CD4-positive, alpha-beta T cell treated with Interleukin-4 for 4 hours (primary cell): ENCODE results near the gene STPG3.

Experiments used
- DNase-seq: peaks from one replicate; pipeline ENCODE4 v3.0.0-alpha.2; 2020

STPG3 gene

DNA sequence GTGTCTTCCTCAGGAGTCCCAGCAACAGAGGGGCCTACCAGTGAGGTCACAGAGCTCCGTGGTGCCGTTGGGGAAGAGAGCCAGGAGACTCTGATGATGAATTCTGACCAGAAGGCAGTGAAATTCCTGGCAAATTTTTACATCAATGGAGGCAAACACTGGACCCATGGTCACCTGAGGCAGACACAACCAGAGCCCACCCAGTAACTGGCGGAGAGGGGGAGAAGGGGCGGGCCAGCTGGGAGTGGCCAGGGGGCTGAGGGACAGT is at the start of gene STPG3:
Gene STPG3 (plus strand): TSS at position 93 of the 268 bp plus-strand sequence. CDS start 1 bp downstream, at position 94.
- no peak for DNase-seq

DNA sequence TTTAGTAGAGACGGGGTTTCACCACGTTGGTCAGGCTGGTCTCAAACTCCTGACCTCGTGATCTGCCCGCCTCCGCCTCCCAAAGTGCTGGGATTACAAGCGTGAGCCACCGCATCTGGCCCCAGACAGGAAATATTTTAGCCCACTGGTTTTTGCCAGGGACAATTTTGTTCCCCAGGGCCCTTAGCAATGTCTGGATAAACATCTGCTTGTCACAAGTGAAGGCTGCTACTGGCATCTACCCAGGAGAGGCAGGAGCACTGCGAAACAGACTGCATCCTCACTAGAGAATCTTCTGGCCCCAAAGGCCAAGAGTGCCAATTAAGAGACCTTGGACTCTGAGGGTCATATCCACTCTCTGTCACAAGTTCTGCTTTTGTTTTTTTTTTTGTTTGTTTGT is 48.1 kb upstream of the STPG3 start:
- DNase-seq = no peak

DNA sequence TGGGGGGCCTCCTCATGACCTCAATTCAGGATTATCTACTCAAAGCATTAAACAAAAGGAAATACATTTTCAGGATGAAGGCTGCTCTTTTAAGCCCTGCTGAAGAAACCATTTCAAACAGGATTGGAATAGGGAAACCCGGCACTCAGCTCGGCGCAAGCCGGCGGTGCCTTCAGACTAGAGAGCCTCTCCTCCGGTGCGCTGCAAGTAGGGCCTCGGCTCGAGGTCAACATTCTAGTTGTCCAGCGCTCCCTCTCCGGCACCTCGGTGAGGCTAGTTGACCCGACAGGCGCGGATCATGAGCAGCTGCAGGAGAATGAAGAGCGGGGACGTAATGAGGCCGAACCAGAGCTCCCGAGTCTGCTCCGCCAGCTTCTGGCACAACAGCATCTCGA is 46.4 kb upstream of the STPG3 start:
- no peak for DNase-seq

DNA sequence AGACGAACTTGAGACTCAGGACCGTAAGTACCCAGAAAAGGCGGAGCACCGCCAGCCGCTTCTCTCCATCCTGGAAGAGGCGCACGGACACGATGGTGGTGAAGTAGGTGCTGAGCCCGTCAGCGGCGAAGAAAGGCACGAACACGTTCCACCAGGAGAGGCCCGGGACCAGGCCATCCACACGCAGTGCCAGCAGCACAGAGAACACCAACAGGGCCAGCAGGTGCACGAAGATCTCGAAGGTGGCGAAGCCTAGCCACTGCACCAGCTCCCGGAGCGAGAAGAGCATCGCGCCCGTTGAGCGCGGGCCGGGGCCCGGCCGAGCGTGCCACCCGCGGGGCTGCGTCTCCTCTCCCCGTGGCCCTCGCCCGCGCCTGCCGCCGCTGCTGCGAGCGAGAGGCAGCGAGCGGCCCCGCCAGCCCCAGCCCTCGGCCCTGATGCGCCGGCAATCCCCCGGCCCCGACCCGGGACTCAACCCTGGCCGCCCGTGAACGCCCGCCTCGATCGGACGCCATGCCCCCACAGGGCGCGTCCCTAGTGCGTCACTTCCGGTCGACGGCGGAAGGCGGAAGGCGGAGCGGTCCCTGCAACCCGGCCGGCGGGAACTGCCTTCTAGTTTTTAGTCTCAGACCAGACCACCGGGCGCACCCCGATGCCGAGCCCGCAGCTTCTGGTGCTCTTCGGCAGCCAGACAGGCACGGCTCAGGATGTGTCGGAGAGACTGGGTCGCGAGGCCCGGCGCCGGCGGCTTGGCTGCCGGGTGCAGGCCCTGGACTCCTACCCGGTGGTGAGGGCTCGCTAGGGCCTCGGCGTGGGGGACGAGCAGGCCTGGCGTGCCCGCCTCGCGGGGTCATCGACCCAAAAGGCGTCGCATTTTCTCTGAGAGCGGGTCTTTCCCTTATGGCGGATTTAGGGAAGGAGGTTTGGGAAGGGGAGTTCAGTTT is 45.7 kb upstream of the STPG3 start, which contains the start of the genes NDOR1 and TMEM203:
Gene NDOR1 (plus strand): TSS at position 575 of the 944 bp plus-strand sequence. CDS start 78 bp downstream, at position 653.
Gene TMEM203 (minus strand): TSS at position 523 of the 944 bp plus-strand sequence. CDS start 234 bp downstream, at position 289.
- DNase-seq = peak; percentile 87

DNA sequence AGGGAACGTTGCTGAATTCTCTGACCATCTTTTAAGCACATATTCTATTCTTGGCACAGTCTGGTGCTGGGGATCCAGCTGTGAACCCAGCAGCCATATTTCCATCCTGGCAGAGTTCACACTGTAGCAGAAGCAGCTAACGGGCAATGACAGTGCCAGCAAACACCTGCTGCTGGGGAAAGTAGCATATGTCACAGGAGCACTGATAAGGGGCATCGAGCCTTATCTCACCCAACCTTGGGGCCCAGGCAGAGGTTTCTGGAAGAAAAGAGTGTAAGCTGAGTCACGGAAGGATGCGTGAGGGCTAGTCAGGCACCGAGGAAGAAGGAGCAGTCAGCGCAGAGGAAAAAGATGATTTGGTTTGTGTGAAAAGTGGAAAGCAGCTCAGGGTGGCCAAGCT is 44.5 kb upstream of the STPG3 start:
- DNase-seq = no peak

DNA sequence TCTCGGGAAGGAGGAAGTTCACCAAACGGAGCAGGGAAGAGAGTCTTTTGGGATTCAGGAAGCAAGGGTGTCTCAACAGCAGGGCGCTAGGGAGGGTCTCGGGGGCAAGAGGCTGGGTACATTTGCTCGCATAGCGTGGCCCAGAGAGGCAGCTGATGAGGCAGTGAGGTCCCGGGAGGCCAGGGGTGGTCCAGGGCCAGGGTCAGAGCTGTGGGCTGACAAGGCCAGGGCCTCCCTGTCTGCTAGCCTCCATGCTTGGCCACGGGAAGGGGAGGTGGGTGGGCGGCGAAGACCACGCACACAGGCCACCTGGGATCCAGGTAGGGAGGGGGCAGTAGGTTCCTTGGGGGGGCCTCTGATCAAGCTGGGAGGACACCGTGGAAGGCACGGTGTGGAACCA is 39.6 kb upstream of the STPG3 start:
- no peak for DNase-seq

DNA sequence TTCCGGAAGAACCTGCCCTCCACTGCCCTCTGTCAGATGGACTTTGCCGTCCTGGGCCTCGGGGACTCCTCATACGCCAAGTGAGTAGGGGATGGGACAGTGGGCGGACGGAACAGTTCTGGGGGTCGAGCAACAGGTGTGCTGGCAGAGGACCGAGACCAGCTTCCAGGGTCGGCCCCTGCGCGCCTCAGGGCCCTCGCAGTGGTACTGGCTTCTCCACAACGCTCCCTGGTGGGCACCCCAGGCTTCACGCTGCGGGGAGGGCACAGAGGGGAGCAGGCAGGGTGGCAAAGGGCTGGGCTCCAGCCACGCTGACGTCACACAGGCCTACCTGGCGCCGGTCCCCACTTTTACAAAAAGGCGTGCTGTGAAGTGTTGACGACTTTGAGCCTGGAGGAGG is 38.6 kb upstream of the STPG3 start:
- DNase-seq = no peak

DNA sequence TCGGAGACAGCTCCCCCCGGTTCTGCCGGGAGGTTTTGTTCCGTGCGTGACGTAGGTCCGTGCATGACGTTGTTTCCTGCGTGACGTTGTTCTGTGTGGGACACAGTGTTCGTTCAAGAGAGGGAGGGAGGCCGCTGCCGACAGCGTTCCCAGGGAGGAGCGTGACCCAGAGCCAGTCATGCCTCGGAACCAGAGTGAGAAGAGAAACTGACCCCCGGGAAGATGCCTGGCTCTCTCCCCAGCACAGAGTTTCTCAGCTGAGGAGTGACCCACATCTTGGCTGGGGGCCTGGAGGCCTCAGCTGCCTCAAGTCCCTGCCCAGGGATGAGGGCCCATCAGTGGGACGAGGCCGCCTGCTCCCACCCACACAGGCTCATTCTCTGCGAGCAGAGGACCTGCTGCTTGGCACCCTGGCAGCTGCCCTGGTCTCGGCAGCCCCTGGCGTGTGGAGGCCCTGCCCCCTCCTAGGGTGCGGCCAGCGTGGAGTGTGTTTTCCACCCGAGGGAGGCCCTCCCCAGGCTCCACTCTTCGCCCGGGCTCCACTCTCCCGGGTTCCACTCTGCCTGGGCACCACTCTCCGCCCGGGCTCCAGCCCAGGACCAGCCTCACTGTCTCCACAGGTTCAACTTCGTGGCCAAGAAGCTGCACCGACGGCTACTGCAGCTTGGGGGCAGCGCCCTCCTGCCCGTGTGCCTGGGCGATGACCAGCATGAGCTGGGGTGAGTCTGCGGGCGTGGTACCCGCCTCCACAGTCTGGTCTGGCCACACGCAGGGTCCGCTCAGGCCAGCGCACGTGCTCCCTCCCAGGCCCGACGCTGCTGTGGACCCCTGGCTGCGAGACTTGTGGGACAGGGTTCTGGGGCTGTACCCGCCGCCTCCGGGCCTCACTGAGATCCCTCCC is 37.7 kb upstream of the STPG3 start:
- no peak for DNase-seq

DNA sequence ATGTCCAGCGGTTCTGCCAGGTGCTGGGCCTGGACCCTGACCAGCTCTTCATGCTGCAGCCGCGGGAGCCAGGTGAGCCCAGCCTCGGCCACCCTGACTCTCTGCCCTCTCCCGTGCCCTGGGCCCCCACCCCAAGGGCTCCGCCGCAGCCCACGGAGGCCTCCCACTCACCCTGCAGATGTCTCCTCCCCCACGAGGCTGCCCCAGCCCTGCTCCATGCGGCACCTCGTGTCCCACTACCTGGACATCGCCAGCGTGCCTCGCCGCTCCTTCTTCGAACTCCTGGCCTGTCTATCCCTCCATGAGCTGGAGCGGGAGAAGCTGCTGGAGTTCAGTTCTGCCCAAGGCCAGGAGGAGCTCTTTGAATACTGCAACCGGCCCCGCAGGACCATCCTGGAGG is 36.5 kb upstream of the STPG3 start:
- DNase-seq = no peak

DNA sequence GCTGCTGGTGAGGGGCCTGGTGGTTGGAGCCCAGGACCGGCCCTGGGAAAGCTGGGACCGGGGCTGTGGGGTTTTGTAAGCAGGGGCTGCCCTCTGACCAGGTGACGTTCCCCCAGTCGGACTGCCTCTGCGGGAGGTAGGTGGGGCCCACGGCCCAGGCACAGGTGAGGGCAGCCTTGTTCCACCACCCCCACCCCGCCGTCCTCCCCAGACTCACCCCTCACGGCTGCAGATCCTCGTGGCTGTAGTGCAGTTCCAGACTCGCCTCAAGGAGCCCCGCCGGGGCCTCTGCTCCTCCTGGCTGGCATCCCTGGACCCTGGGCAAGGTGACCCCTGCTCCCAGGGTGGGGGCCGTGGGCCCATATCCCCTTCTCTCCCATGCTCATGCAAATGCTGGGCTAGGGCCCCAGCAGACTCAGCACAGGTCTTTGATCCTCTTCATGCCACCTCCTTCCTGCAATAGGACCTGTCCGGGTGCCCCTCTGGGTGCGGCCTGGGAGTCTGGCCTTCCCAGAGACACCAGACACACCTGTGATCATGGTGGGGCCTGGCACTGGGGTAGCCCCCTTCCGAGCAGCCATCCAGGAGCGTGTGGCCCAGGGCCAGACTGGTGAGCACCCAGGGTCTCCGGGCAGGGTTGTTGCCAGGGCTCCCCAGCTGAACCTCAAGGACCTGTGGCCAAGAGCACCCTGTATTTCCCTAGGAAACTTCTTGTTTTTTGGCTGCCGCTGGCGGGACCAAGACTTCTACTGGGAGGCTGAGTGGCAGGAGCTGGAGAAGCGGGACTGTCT is 35.7 kb upstream of the STPG3 start:
- no peak for DNase-seq

DNA sequence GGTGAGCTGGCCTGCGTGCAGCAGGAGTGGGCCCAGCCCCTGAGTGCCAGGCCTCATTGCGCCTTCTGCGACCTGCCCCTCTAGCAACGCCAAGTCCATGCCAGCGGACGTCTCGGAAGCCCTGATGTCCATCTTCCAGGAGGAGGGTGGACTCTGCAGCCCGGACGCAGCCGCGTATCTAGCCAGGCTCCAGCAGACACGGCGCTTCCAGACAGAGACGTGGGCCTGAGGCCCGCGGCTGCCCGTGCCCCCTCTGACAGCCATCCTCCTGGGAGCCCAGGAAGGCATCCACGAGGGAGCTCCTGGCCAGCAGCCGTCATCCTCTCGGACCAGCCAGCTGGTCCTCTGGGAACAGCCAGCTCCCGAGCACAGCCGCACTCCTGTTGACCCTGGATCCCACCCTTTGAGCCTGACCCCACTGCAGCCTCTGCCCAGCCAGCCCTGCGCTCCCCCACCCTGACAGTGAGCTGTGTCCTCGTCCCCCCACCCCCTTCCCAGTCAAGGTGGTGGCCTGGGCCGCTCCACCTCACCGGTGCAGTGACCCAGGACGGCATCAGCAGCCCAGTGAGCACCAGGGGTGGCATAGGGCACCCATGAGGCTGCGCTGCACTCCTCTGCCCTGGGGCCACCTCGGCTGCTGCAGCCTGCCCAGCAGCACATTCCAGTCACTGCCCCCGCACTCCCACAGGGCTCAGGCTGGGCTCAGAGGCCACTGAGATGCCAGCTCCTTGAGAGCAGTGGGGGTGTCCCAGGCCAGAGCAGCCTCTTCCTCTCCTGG is 34.7 kb upstream of the STPG3 start:
- no peak for DNase-seq

DNA sequence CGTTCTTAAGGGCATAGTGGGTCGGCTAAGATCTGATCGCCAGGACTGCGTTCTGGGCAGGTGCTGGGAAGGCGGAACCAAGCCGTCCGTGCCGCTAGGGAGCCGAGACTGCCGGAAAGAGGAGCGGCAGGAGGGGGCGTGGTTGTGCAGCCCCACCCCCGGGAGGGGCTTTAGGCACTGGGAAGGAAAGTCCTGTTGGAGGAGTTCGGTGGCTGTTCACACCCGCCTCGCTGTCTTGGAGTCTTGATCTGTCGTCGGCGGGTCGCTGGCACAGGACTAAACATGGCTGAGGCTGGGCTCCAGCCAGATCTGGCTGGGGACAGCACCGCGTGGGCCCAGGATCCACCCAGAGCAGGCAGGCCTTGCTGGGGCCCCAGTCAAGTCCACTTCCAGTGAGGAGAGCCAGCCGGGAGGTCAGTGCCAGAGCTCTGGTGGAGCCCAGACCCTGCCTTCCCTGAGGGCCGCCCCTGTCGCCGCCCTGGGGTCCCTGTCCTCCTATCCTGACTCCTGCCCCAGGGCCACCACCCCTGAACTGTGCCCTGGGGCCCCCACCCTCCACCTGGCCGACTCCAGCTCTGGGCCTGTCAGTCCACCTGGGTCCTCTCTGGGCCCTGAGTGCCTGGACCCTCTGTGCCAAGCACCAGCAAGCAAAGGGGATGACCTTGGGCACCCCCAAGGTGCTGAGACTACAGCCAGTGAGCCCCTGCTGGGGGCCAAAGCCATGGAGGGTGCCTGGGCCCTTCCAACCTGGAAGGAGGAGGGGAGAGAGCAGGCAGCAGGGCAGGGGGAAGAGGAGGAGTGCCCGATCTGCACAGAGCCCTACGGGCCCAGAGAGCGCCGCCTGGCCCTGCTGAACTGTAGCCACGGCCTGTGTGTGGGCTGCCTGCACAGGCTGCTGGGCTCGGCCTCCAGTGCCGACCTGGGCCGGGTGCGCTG is 33.5 kb upstream of the STPG3 start:
- no peak for DNase-seq

DNA sequence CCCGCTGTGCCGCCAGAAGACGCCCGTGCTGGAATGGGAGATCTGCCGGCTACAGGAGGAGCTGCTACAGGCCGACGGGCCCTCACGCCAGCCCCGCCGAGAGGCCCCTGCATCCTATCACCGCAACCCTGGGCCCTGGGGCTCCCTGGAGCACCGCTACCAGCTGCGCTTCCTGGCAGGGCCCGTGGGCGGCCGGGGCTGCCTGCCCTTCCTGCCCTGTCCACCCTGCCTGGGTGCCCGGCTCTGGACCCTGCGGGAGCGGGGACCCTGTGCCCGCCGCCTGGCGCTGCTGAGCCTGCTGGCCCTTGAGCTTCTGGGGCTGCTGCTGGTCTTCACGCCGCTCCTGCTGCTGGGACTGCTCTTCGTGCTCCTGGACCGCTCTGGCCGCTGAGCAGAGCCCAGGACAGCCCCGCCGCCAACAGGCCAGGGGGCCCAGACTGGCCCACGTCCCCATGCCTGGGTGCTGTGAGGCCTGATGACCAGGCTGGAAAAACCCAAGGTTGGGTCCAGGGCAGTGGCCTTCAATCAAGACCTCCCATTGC is 32.8 kb upstream of the STPG3 start:
- no peak for DNase-seq

DNA sequence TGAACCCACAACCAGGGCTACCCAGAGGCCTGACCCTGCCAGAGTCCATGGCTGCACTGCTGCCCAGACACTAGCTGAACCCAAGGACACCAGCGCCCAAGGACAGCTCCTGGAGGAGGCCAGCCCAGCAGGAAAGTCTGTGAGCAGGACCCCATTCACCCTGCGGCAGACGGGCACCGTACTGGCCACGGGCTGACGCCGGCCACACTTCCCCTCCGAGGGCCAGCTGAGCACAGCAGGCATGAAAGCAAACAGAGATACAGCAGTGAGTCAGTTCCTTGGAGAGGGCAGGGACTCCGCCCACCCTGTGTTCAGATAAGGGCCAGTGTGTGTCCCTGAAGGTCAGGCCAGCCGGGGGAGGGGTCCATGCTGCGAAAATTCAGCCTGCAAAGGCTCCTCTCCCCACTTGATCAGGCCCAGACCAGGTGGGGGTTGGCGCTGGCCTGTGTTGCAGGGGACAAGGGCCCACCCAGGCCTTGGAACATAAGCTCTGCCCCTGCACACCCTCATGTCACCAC is 32.3 kb upstream of the STPG3 start:
- no peak for DNase-seq

DNA sequence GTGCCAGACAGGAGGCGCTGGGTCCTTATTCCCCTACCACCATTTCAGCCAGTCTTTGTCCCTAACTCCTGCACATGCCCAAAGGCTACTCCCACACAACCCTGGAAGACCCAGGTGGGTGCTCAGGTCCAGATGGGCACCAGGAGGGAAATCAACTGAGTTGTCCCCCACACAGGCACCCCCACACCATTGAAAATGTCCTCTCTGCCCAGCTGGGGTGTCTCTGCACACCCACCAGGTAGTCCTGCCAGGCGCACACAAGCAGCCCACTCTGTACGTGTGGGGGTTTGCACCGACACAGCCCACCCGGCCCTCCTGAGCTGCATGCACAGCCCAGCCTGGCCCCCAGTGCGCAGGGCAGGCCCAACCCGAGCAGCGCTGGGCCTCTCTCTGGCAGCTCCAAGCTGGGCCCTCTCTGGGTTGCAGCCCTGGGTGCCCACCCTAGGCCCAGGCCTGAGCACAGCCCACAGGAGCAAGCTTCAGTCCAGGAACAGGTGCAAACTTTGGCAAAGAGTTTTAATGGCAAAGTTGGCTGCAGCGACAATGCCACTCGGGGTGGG is 31.2 kb upstream of the STPG3 start:
- no peak for DNase-seq

DNA sequence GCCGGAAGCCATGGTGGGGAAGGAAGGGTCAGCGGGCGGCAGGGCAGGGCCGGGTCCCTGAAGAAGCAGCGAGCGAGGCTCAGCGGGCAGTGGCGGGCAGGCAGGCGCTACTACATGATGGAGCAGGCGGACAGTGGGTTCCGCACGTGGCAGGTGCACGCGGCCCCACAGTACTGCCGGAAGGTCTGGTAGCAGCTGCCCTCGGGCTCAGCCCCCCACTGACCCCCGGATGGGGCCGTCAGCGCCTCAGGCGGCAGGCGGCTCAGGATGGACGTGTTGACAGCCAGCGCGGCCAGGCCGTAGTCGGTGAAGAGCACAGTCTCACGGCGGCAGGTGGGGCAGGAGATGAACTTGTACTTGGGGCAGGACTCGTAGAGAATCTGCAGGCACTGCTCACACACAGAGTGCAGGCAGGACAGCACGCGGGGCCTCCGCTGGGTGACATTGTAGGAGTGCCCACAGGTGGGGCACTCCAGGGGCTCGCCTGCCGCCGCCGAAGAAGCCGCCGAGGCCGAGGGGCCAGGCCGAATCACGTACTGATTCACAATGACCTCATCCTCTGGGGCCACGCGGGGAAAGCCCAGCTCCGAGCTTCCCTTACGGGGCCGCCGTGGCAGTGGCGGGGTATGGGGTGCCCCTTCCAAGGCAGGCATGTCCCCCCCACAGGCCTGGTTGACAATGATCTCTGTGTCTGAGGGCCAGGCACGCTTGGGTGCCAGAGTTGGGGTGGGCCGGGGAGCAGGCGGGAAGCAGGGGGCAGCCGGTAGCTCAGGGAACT is 30.6 kb upstream of the STPG3 start:
- DNase-seq = no peak

DNA sequence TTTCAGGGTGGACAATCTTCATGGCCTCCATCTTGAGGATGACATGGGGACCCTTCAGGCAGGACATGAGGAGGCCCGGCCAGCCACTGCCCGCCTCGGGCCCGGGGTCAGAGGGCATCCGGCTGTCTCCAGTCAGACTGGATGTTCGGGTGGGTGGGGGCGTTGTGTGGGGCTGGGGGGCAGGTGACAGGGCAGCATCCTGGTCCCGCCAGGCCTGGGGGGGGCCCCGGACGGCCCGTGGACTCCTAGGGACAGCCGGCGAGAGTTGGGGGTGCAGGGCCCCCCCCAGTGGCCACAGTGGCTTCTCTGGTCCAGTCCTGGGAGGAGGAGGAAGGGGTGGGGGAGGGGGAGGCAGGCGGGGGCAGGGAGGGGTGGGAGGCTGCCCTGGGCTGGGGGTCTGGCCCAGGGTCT is 30.0 kb upstream of the STPG3 start:
- no peak for DNase-seq

DNA sequence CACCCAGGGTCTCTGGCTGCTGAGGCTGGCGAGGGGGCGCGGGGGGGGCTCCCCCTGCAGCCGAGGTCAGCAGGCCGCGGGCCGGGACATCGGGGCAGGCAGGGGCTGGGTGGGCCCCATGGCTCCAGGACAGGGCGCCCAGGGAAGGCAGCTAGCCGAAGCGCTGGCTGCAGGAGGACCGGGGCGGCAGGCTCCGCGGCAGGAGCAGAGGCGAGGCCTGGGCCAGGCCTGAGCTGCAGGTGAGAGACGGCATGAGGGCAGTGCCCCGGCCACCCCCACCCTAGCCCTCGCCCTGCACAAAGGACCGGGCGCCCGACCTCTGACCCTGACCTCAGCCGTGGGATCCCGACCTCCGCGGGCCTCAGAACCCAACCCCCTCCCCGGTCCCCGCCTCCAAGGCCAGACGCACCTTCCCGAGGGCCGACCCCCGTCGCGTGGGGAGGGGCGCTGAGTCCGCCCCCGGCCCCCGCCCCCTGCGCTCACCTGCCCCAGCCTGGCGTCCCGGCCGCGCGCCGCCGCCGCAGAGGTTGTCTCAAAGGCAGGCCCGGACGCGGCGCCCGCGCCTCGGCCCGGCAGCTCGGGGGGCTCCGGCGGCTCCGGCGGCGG is 29.5 kb upstream of the STPG3 start:
- DNase-seq = no peak
